ENCODE measurements around the gene RNF180. TPM values are rescaled to one million over a fixed set of nuclear protein-coding genes. Genes with fewer than 3 reads are reported as not detected.

RNF180 gene
- total RNA-seq (10 to 100 TPM; 12.4 to 14.6 TPM), polyA plus RNA-seq (ENCODE audit: insufficient read length in 6 of 6) (10 to 100 TPM in 5 of 6 donors, 1 to 10 TPM in 1; 9.7 to 12.7 (median 11.8) TPM)
- long read RNA-seq, donor 1, partial matches to known transcripts, result 10 of 10 reads
- long read RNA-seq, donor 1, other reads (novel, unspliced or antisense), result 0 of 10 reads
- long read RNA-seq, donor 2, full-length matches to known transcripts, result 2 of 2 reads
- long read RNA-seq, donor 2, partial matches to known transcripts, result 0 of 2 reads
- long read RNA-seq, donor 2, other reads (novel, unspliced or antisense), result 0 of 2 reads
- long read RNA-seq, donor 3, full-length matches to known transcripts, result 2 of 2 reads
- long read RNA-seq, donor 3, partial matches to known transcripts, result 0 of 2 reads
- long read RNA-seq, donor 3, other reads (novel, unspliced or antisense), result 0 of 2 reads
- long read RNA-seq, donor 4, full-length matches to known transcripts, result 1 of 1 reads
- long read RNA-seq, donor 4, partial matches to known transcripts, result 0 of 1 reads
- long read RNA-seq, donor 4, other reads (novel, unspliced or antisense), result 0 of 1 reads
- long read RNA-seq, donor 5, result 0 reads
- long read RNA-seq, donor 6, full-length matches to known transcripts, result 1 of 1 reads
- long read RNA-seq, donor 6, partial matches to known transcripts, result 0 of 1 reads
- long read RNA-seq, donor 6, other reads (novel, unspliced or antisense), result 0 of 1 reads
- long read RNA-seq, donor 7, result 0 reads
- long read RNA-seq, donor 8, full-length matches to known transcripts, result 2 of 2 reads
- long read RNA-seq, donor 8, partial matches to known transcripts, result 0 of 2 reads
- long read RNA-seq, donor 8, other reads (novel, unspliced or antisense), result 0 of 2 reads
- long read RNA-seq, donor 9, result 0 reads
- long read RNA-seq, donor 10, partial matches to known transcripts, result 1 of 2 reads
- long read RNA-seq, donor 10, other reads (novel, unspliced or antisense), result 0 of 2 reads
- long read RNA-seq, donor 11, full-length matches to known transcripts, result 1 of 1 reads
- long read RNA-seq, donor 11, partial matches to known transcripts, result 0 of 1 reads
- long read RNA-seq, donor 11, other reads (novel, unspliced or antisense), result 0 of 1 reads
- long read RNA-seq, donor 12, full-length matches to known transcripts, result 1 of 1 reads
- long read RNA-seq, donor 12, partial matches to known transcripts, result 0 of 1 reads
- long read RNA-seq, donor 12, other reads (novel, unspliced or antisense), result 0 of 1 reads

- Histone ChIP-seq H3K36me3 (no peaks in the 10 kb centered on the region), H3K27me3 (peaks cover 4 to 45% of the 10 kb centered on the region in 2 donors), H3K4me1 (peaks cover 0 to 3% of the 10 kb centered on the region in 2 donors), H3K27ac (peak within 1 kb of the TSS; percentile 75 to 79), H3K9me3 (no peaks in the 10 kb centered on the region), H3K4me3 (peak within 1 kb of the TSS; percentile 46 to 56)
- DNase-seq, result peak; percentile 44 to 87 (median 58)
- intact Hi-C loops (cut with DNase I), result no loop called here
- ATAC-seq, result peak; percentile 91
- no peak for TF ChIP-seq CTCF (IDR thresholded peaks at IDR 0.05)
Observed at GRCh38 chr5:64165500-64166200, at the start of gene RNF180. TSS of gene RNF180 (plus strand) at chr5:64165843. CDS start at chr5:64200808, 34,965 bp downstream.

- H3K27ac ChIP-seq, result no peak overlapping the region
- no peaks in the 10 kb centered on the region for H3K27me3 ChIP-seq
- H3K4me1 ChIP-seq, result no peaks in the 10 kb centered on the region
- no peaks in the 10 kb centered on the region for H3K36me3 ChIP-seq
- intact Hi-C loops (cut with DNase I), result no loop called here
- TF ChIP-seq CTCF (IDR thresholded peaks at IDR 0.05), result no peak
- no peak for ATAC-seq
- no peaks in the 10 kb centered on the region for H3K9me3 ChIP-seq
- no peak overlapping the region for H3K4me3 ChIP-seq
- no peak for DNase-seq
Observed at GRCh38 chr5:64125521-64125920, 40.1 kb upstream of the RNF180 start.

GRCh38 chr5:64126202-64126741 is 39.4 kb upstream of the RNF180 start:
- Histone ChIP-seq H3K27ac (no peak overlapping the region), H3K27me3 (no peaks in the 10 kb centered on the region), H3K4me3 (no peak overlapping the region), H3K4me1 (no peaks in the 10 kb centered on the region), H3K9me3 (no peaks in the 10 kb centered on the region), H3K36me3 (no peaks in the 10 kb centered on the region)
- intact Hi-C loops (cut with DNase I), result no loop called here
- ATAC-seq (no peak), DNase-seq (no peak)
- no peak for TF ChIP-seq CTCF (IDR thresholded peaks at IDR 0.05)

GRCh38 chr5:64140018-64140417 is 25.6 kb upstream of the RNF180 start:
- Histone ChIP-seq H3K4me1 (no peaks in the 10 kb centered on the region), H3K27me3 (no peaks in the 10 kb centered on the region), H3K4me3 (no peak overlapping the region), H3K9me3 (no peaks in the 10 kb centered on the region), H3K36me3 (no peaks in the 10 kb centered on the region), H3K27ac (no peak overlapping the region)
- no peak for ATAC-seq
- DNase-seq, result no peak
- intact Hi-C loops (cut with DNase I), result loop anchor here in 1 of 2 donors (10.0 kb wide), 1 partner anchor 465 kb away; no protein-coding TSS in a partner anchor
- no peak for TF ChIP-seq CTCF (IDR thresholded peaks at IDR 0.05)

Data from left lung (tissue), 14 donors.